CD4-positive, alpha-beta T cell treated with Interleukin-21 for 1 hour (primary cell): Measurements from ENCODE around the gene THRB.

Experiments used
- DNase-seq: peaks from one replicate; pipeline ENCODE4 v3.0.0-alpha.2; 2020

The THRB gene

GRCh38 chr3:24485511-24485910 lies 9.1 kb downstream of the THRB start:
- DNase-seq = no peak

GRCh38 chr3:24483873-24484272 lies 10.8 kb downstream of the THRB start:
- DNase-seq = no peak

GRCh38 chr3:24482096-24482705 lies 12.4 kb downstream of the THRB start:
- no peak for DNase-seq

- no peak for DNase-seq
These were observed 13.5 kb downstream of the THRB start for GRCh38 chr3:24481193-24481592.

- no peak for DNase-seq
These were observed 14.2 kb downstream of the THRB start for GRCh38 chr3:24480497-24480896.

GRCh38 chr3:24479816-24480215 lies 14.8 kb downstream of the THRB start:
- no peak for DNase-seq

GRCh38 chr3:24476871-24477656 lies 17.6 kb downstream of the THRB start:
- no peak for DNase-seq

- no peak for DNase-seq
These were observed 18.7 kb downstream of the THRB start for GRCh38 chr3:24475925-24476324.

- no peak for DNase-seq
These were observed 19.8 kb downstream of the THRB start for GRCh38 chr3:24474862-24475261.

- no peak for DNase-seq
These were observed 22.3 kb downstream of the THRB start for GRCh38 chr3:24472358-24472757.

- DNase-seq = no peak
These were observed 23.2 kb downstream of the THRB start for GRCh38 chr3:24471486-24471885.

- no peak for DNase-seq
These were observed 24.4 kb downstream of the THRB start for GRCh38 chr3:24470277-24470676.

- DNase-seq = no peak
These were observed 30.3 kb downstream of the THRB start for GRCh38 chr3:24464389-24464788.

- no peak for DNase-seq
These were observed 31.9 kb downstream of the THRB start for GRCh38 chr3:24462737-24463136.

GRCh38 chr3:24460974-24461373 lies 33.7 kb downstream of the THRB start:
- DNase-seq = no peak

- no peak for DNase-seq
These were observed 36.9 kb downstream of the THRB start for GRCh38 chr3:24457719-24458118.

- no peak for DNase-seq
These were observed 39.8 kb downstream of the THRB start for GRCh38 chr3:24454856-24455255.

- DNase-seq = no peak
These were observed 40.3 kb downstream of the THRB start for GRCh38 chr3:24454393-24454792.

GRCh38 chr3:24451461-24452099 lies 43.1 kb downstream of the THRB start:
- no peak for DNase-seq

GRCh38 chr3:24450160-24450907 lies 44.3 kb downstream of the THRB start:
- DNase-seq = no peak

- DNase-seq = no peak
These were observed 46.8 kb downstream of the THRB start for GRCh38 chr3:24447836-24448235.

- no peak for DNase-seq
These were observed 48.6 kb downstream of the THRB start for GRCh38 chr3:24446032-24446431.

- no peak for DNase-seq
These were observed 51.2 kb downstream of the THRB start for GRCh38 chr3:24443476-24443875.
